Adrenal gland (tissue), 5 donors: ENCODE measurements around the gene COMP.

ENCODE experiments used
- POLR2A ChIP-seq, 2 donors: fragments of 450-650 bp; IDR thresholded peaks; one replicate each; pipeline ENCODE4 v1.6.1; 2017; ENCODE audit warnings: antibody characterized with exemption in 2 of 2, mild to moderate bottlenecking in 2 of 2, moderate library complexity in 1 of 2
- TF ChIP-seq, protein P1 (sequence below), 6 experiments: fragments of 450-650 bp in 4 of 6; fragments of 200-600 bp in 2 of 6; sonication (generic) in 1 of 6; IDR thresholded peaks; 1 replicate in 5 of 6; 2 replicates in 1 of 6; pipeline versions ENCODE4 v1.5.1 to v1.8.0; 2016 to 2021; ENCODE audit warnings: antibody characterized with exemption in 6 of 6, mild to moderate bottlenecking in 2 of 6, moderate library complexity in 1 of 6
- donor health status: DM: no; HTN: no; CAD: no.

DNA sequence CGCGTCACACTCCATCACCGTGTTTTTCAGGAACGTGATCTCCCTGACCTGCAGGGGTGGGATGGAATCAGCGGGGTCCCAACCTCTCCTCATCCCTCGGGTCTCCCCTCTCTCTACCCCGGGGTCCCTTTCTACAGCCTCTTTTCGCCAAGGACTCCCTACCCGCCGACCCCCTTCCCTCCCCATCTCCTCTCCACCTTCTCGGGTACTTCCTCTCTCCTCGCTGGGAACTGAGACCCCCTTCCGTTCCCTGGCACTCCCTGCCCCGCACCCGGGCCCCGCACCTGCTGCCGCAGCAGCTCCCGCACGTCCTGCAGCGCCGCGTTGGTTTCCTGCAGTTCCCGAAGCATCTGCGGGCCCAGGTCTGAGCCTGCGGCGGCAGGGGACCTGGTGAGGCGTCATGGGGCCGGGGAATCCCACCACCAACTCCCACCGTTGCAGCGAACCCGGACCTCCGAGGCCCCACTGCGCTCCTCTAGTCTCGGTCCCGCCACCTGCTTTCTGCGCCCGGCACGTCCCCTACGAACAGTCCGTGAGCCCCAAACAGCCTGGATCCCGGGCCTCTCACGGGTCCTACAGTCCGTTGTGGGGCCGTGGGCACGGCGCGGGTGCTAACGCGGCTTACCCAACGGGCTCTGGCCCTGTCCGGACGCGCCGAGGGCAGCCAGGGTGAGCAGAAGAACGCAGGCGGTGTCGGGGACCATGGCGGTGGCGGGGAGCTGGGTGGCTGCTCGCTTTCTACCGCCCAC lies at the start of gene COMP:
- no peak for TF ChIP-seq POLR2A (IDR thresholded peaks at IDR 0.05)
- TF ChIP-seq, protein P1, sequence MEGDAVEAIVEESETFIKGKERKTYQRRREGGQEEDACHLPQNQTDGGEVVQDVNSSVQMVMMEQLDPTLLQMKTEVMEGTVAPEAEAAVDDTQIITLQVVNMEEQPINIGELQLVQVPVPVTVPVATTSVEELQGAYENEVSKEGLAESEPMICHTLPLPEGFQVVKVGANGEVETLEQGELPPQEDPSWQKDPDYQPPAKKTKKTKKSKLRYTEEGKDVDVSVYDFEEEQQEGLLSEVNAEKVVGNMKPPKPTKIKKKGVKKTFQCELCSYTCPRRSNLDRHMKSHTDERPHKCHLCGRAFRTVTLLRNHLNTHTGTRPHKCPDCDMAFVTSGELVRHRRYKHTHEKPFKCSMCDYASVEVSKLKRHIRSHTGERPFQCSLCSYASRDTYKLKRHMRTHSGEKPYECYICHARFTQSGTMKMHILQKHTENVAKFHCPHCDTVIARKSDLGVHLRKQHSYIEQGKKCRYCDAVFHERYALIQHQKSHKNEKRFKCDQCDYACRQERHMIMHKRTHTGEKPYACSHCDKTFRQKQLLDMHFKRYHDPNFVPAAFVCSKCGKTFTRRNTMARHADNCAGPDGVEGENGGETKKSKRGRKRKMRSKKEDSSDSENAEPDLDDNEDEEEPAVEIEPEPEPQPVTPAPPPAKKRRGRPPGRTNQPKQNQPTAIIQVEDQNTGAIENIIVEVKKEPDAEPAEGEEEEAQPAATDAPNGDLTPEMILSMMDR (IDR thresholded peaks at IDR 0.05), result no peak
